Fibroblast of lung (primary cell): ENCODE data around the gene OSBP2. TPM values are rescaled to one million over a fixed set of nuclear protein-coding genes. Genes with fewer than 3 reads are reported as not detected.

ENCODE experiments used
- DNase-seq, 2 donors: peaks; one replicate each; pipeline versions ENCODE4 v3.0.0 to v3.0.0-alpha.2; 2010; ENCODE audit warnings: low read depth in 2 of 2
- H2AFZ ChIP-seq: 2 replicates; pipeline ENCODE4 v1.5.1; 2012; ENCODE audit warnings: low read length, control low read depth, inconsistent platforms
- H3K27ac ChIP-seq: 2 replicates; pipeline ENCODE4 v1.5.1; 2011; ENCODE audit warnings: low read length, control low read depth; ENCODE audit not compliant: insufficient read depth
- H3K27me3 ChIP-seq: 2 replicates; pipeline ENCODE4 v1.5.1; 2011; ENCODE audit warnings: mild to moderate bottlenecking, low read length; ENCODE audit not compliant: control insufficient read depth, insufficient read depth
- H3K36me3 ChIP-seq: 2 replicates; pipeline ENCODE4 v1.5.1; 2011; ENCODE audit warnings: low read length; ENCODE audit not compliant: control insufficient read depth, insufficient read depth
- H3K4me1 ChIP-seq: 2 replicates; pipeline ENCODE4 v1.5.1; 2011; ENCODE audit warnings: low read length; ENCODE audit not compliant: control insufficient read depth, insufficient read depth; ENCODE audit errors: extremely low read depth
- H3K4me2 ChIP-seq: 2 replicates; pipeline ENCODE4 v1.5.1; 2011; ENCODE audit warnings: low read length, control low read depth; ENCODE audit not compliant: insufficient read depth; ENCODE audit errors: extremely low read depth
- H3K4me3 ChIP-seq, 4 experiments: fragments of 200-600 bp in 1 of 4; sonication (generic) in 1 of 4; replicated peaks in 1 of 4; 2 replicates each; pipeline ENCODE4 v1.5.1; 2011 to 2016; ENCODE audit warnings: low read length in 4 of 4, low read depth in 3 of 4, mild to moderate bottlenecking in 3 of 4, control low read depth in 2 of 4, inconsistent platforms in 1 of 4, mixed read lengths in 1 of 4; ENCODE audit not compliant: insufficient read depth in 1 of 4; ENCODE audit errors: control extremely low read depth in 1 of 4
- H3K79me2 ChIP-seq: 2 replicates; pipeline ENCODE4 v1.5.1; 2012; ENCODE audit warnings: mild to moderate bottlenecking, low read length, inconsistent platforms; ENCODE audit not compliant: control insufficient read depth, insufficient read depth
- H3K9ac ChIP-seq: 2 replicates; pipeline ENCODE4 v1.5.1; 2011; ENCODE audit warnings: mild to moderate bottlenecking, low read length, control low read depth; ENCODE audit not compliant: insufficient read depth
- H3K9me3 ChIP-seq: 2 replicates; pipeline ENCODE4 v1.5.1; 2012; ENCODE audit warnings: low read depth, low read length; ENCODE audit not compliant: control insufficient read depth, insufficient read depth
- H4K20me1 ChIP-seq: 2 replicates; pipeline ENCODE4 v1.5.1; 2011; ENCODE audit warnings: low read length; ENCODE audit not compliant: control insufficient read depth, insufficient read depth; ENCODE audit errors: extremely low read depth
- CTCF ChIP-seq, 2 donors: IDR thresholded peaks in 1 of 2; conservative IDR thresholded peaks in 1 of 2; 1 replicate in 1 of 2; 2 replicates in 1 of 2; pipeline ENCODE4 v1.5.1; 2011 to 2012; ENCODE audit warnings: low read length in 2 of 2, control low read depth in 1 of 2, inconsistent platforms in 1 of 2, low read depth in 1 of 2, mild to moderate bottlenecking in 1 of 2
- EZH2 ChIP-seq: IDR thresholded peaks from 2 replicates; pipeline ENCODE4 v1.5.1; 2012; ENCODE audit warnings: low read length, control low read depth, mild to moderate bottlenecking; ENCODE audit errors: missing control alignments
- polyA plus RNA-seq, 2 donors: library from polyadenylated mRNA; depleted of rRNA in 1 of 2; stranded (reverse) in 1 of 2; unstranded in 1 of 2; fragments of >200 nt; gene quantifications; 2 replicates each; pipeline ENCODE4 v1.2.1, GENCODE V29; 2011 to 2012; ENCODE audit warnings: missing spikeins in 1 of 2
- total RNA-seq: library from RNA; depleted of rRNA; stranded (reverse); fragments of >200 nt; gene quantifications from 2 replicates; pipeline ENCODE4 v1.2.1, GENCODE V29; 2014

The OSBP2 gene
- total and polyA plus RNA-seq, 2 donors (not counting 1 experiment from before 2014, with no cell fraction given): 0.40 to 3.8 TPM

- no peaks in the 10 kb centered on the region for H3K9me3 ChIP-seq
- H3K27ac ChIP-seq: no peak overlapping the region
- no peak for DNase-seq
- H3K79me2 ChIP-seq: no peaks in the 10 kb centered on the region
- no peaks in the 10 kb centered on the region for H3K4me1 ChIP-seq
- TF ChIP-seq CTCF (conservative IDR thresholded peaks at IDR 0.05 in 1 of 2, IDR thresholded peaks at IDR 0.05 in 1 of 2; ENCODE audit: low read depth in 1 of 2, low read length in 2 of 2) (no peak), EZH2 (no peak)
- peaks cover 30% of the 10 kb centered on the region for H3K36me3 ChIP-seq
- H3K4me2 ChIP-seq: no peak overlapping the region
- H3K9ac ChIP-seq: no peak overlapping the region
- H4K20me1 ChIP-seq: no peaks in the 10 kb centered on the region
- H3K4me3 ChIP-seq: no peak overlapping the region
- no peaks in the 10 kb centered on the region for H3K27me3 ChIP-seq
- no peak overlapping the region for H2AFZ ChIP-seq
These were observed 251.7 kb downstream of the OSBP2 start for GRCh38 chr22:30946354-30946753.

- TF ChIP-seq CTCF (conservative IDR thresholded peaks at IDR 0.05 in 1 of 2, IDR thresholded peaks at IDR 0.05 in 1 of 2; ENCODE audit: low read depth in 1 of 2, low read length in 2 of 2) (no peak), EZH2 (no peak)
- Histone ChIP-seq H3K4me2 (no peak overlapping the region), H3K4me1 (no peaks in the 10 kb centered on the region), H3K27me3 (no peaks in the 10 kb centered on the region), H4K20me1 (no peaks in the 10 kb centered on the region), H3K79me2 (no peaks in the 10 kb centered on the region), H3K4me3 (no peak overlapping the region), H3K27ac (no peak overlapping the region), H2AFZ (no peak overlapping the region), H3K9me3 (no peaks in the 10 kb centered on the region), H3K36me3 (peaks cover 26% of the 10 kb centered on the region), H3K9ac (no peak overlapping the region)
- DNase-seq: no peak
These were observed 252.6 kb downstream of the OSBP2 start for GRCh38 chr22:30947173-30947815.

GRCh38 chr22:30947816-30948454 lies 253.3 kb downstream of the OSBP2 start:
- peaks cover 24% of the 10 kb centered on the region for H3K36me3 ChIP-seq
- no peak overlapping the region for H3K4me3 ChIP-seq
- no peak overlapping the region for H3K27ac ChIP-seq
- H3K4me1 ChIP-seq: no peaks in the 10 kb centered on the region
- no peaks in the 10 kb centered on the region for H3K9me3 ChIP-seq
- H3K4me2 ChIP-seq: no peak overlapping the region
- H3K27me3 ChIP-seq: no peaks in the 10 kb centered on the region
- H2AFZ ChIP-seq: no peak overlapping the region
- DNase-seq: peak; percentile 36 to 79
- no peaks in the 10 kb centered on the region for H3K79me2 ChIP-seq
- no peaks in the 10 kb centered on the region for H4K20me1 ChIP-seq
- peak; percentile 57 to 63 for TF ChIP-seq CTCF (conservative IDR thresholded peaks at IDR 0.05 in 1 of 2, IDR thresholded peaks at IDR 0.05 in 1 of 2; ENCODE audit: low read depth in 1 of 2, low read length in 2 of 2)
- no peak for TF ChIP-seq EZH2
- H3K9ac ChIP-seq: no peak overlapping the region
